ENCODE results near the gene PRR36.
"Not testable (repeated sequence)": the region's sequence is repeated elsewhere in the genome, so short reads cannot be mapped to it uniquely, and the experiment has no call there.

PRR36 gene

DNA sequence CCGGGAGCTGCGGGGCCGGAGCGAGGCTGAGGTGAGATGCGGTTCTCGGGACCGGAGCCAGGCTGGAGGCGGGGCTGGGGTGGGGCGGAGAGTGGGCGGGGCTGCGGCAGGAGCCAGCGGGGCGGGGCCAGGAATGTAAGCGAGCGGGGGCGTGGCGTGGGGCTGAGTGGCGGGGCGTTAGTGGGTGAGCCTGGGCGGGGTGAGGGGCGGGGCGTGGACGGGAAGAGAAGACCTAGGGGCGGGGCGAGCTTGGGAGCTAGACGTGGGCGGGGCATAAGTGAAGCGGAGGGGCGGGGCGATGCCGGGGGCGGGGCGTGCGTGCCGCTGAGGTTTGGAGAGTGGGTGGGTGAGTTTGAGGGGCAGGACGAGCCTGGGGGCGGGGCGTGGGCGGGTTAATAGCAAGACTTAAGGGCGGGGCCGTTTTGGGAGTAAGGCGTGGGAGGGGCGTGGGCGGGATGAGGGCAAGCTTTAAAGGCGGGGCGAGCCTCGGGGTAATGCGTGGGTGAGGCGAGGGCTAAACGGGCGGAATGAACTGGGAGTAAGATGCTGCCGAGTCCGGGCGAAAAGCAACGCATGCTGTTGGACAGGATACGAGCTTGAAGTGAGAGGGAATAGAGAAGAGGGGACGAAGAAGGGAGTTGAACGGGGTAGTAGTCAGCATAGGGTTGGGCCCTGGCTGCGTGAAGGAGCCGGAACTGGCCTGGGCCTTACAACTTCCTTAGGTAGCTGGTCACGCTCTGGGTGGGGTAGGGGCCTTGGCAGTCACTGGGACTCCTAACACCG lies 46.5 kb upstream of the PRR36 start:
- peak; percentile 100 for DNase-seq
- TF ChIP-seq, protein P1, sequence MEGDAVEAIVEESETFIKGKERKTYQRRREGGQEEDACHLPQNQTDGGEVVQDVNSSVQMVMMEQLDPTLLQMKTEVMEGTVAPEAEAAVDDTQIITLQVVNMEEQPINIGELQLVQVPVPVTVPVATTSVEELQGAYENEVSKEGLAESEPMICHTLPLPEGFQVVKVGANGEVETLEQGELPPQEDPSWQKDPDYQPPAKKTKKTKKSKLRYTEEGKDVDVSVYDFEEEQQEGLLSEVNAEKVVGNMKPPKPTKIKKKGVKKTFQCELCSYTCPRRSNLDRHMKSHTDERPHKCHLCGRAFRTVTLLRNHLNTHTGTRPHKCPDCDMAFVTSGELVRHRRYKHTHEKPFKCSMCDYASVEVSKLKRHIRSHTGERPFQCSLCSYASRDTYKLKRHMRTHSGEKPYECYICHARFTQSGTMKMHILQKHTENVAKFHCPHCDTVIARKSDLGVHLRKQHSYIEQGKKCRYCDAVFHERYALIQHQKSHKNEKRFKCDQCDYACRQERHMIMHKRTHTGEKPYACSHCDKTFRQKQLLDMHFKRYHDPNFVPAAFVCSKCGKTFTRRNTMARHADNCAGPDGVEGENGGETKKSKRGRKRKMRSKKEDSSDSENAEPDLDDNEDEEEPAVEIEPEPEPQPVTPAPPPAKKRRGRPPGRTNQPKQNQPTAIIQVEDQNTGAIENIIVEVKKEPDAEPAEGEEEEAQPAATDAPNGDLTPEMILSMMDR (IDR thresholded peaks at IDR 0.05; ENCODE audit: low read depth, low read length), result no peak
- Histone ChIP-seq H3K4me3 (ENCODE audit: low read depth, low read length) (peak overlapping the region; percentile 65), H3K9me3 (no peaks in the 10 kb centered on the region), H3K27me3 (peaks cover 31% of the 10 kb centered on the region), H3K4me1 (0 out of 2 replicates have a peak, but pooled peaks cover 3% of the 10 kb centered on the region), H3K36me3 (no peaks in the 10 kb centered on the region; the same call in 1 of the 2 replicates)

DNA sequence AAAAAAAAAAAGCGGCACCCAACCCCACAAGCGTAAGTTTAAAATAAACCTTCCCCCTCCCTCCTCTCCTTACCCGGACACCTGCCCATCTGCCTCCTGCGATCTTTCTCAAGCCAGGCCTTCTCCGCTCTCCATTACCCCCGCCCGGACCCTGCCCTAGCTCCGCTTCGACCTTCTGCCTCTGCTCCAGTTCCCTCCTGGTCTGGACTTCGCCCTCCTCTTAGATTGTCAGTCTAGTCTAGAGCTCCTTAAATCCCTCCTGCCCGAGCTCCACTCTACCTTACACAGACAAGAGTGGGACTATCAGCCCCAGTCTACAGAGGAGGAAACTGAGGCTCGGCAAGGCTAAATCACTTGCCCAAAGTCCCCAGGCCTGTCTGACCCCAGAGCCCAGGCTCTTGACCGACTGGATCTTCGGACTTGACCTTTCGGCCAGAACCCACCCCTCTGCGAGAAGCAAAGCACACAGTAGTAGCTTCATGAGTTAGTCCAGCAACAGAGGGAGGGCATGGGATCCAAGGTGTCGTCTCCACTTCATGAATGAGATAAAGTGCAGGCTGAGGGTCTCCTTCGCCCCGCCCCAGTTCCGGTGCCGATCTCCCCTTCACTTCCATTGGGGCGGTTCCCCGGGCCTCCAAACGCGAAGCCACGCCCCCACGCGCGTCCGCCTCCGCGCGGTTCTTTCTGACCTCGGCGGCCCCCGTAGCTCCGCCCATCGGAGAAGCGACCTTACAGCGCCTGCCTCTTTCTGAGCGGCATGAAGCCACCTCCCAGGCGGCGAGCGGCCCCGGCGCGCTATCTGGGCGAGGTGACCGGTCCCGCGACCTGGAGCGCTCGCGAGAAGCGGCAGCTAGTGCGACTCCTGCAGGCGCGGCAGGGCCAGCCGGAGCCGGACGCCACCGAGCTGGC lies 45.7 kb upstream of the PRR36 start, which contains the start of gene SNAPC2:
Gene SNAPC2 (plus strand): TSS at position 729 of the 909 bp plus-strand sequence. CDS start 29 bp downstream, at position 758.
- peaks cover 40% of the 10 kb centered on the region for H3K27me3 ChIP-seq
- DNase-seq, result peak; percentile 98
- 0 out of 2 replicates have a peak, but pooled peaks cover 3% of the 10 kb centered on the region for H3K4me1 ChIP-seq
- H3K9me3 ChIP-seq, result no peaks in the 10 kb centered on the region
- no peaks in the 10 kb centered on the region; the same call in 1 of the 2 replicates for H3K36me3 ChIP-seq
- H3K4me3 ChIP-seq (ENCODE audit: low read depth, low read length), result peak within 1 kb of the TSS; percentile 65
- TF ChIP-seq, protein P1 (IDR thresholded peaks at IDR 0.05; ENCODE audit: low read depth, low read length), result no peak

DNA sequence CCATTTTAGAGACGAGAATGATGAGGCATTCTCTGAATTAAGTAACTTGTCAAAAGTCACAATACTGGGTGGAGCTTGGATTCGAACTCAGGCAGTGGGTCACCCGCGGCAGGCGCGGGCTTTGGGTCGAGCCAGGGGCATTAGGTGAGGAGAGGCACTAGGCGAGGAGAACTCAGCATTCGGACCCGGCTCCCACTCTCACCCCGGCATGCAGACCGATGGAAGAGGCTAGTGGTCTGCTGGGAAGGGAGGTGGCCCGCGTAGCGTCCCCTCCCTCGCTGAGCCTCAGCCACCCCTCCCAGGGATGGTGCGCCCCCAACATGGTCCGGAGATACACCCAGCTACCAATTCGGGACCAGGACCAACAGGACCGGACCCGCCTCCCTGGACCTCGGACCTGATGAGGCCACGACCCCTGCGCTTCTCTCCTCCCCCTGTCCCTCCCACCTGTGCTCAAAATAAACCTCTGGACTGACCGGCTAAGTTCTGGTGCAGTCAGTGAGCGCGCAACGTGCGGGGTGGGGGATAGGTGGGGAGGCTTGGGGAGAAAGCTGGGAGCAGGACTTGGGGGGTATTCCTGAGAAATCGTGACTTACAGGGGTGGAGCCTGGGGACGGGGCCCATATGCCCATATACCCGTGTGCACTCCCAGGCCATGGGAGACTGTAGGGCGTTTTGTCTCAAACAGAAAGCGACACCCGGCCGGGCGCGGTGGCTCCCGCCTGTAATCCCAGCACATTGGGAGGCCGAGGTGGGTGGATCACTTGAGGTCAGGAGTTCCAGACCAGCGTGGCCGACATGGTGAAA lies 44.6 kb upstream of the PRR36 start:
- H3K36me3 ChIP-seq, result no peaks in the 10 kb centered on the region; the same call in 1 of the 2 replicates
- DNase-seq, result no peak
- TF ChIP-seq, protein P1 (IDR thresholded peaks at IDR 0.05; ENCODE audit: low read depth, low read length), result no peak
- H3K4me1 ChIP-seq, result 0 out of 2 replicates have a peak, but pooled peaks cover 3% of the 10 kb centered on the region
- H3K27me3 ChIP-seq, result peaks cover 43% of the 10 kb centered on the region
- H3K4me3 ChIP-seq (ENCODE audit: low read depth, low read length), result no peak overlapping the region
- H3K9me3 ChIP-seq, result no peaks in the 10 kb centered on the region

- H3K36me3 ChIP-seq; H3K4me3 ChIP-seq (ENCODE audit: low read depth, low read length); H3K4me1 ChIP-seq; DNase-seq; H3K9me3 ChIP-seq: not testable (repeated sequence)
- H3K27me3 ChIP-seq, result peaks cover 43% of the 10 kb centered on the region
Measured at GRCh38 chr19:7918062-7918614, 43.9 kb upstream of the PRR36 start.

DNA sequence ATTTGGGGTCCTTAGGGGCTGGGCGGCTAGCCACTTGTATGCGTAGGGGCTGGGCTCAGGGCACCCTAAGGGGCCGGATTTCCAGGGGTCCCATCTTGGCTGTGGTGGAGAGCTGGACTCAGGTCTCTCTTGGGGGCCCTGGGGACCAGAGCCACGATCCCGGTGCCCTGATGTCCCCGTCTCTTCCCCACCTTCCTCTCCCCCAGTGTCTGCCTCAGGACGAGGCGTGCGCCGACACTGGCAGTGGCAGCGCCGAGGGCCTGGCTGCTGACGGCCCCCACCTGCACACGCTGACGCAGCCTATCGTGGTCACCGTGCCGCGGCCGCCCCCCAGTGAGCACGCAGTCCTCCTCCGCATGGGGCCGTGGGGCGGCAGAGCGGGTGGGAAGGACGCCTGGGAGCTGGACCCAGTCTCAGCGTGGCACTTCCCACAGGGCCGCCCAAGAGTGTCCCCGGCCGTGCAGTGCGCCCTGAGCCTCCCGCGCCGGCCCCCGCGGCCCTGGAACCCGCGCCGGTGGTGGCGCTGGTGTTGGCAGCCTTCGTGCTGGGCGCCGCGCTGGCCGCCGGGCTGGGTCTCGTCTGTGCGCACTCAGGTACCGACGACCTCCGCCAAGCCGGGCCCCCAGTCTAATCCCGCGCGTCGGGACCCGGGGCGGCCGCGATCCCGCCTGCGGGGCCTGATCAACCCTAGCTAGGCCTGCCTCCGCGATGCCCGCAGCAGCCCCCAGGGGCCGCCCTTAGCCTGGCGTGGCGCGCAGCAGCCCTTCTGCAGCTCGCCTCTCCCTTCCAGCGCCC lies 43.3 kb upstream of the PRR36 start:
- DNase-seq, result peak; percentile 81
- Histone ChIP-seq H3K9me3 (no peaks in the 10 kb centered on the region), H3K4me3 (ENCODE audit: low read depth, low read length) (peak overlapping the region; percentile 19; the same call in 1 of the 2 replicates), H3K36me3 (peaks cover 3% of the 10 kb centered on the region), H3K4me1 (0 out of 2 replicates have a peak, but pooled peaks cover 3% of the 10 kb centered on the region), H3K27me3 (peaks cover 43% of the 10 kb centered on the region)
- TF ChIP-seq, protein P1 (IDR thresholded peaks at IDR 0.05; ENCODE audit: low read depth, low read length), result peak; percentile 51

All from BE2C (cell line).